ENCODE results near the gene IRF9. TPM values are rescaled to one million over a fixed set of nuclear protein-coding genes. Genes with fewer than 3 reads are reported as not detected.

Gene IRF9
- total RNA-seq, 2 experiments from 2014 or later: 35.1 to 39.1 TPM

DNA sequence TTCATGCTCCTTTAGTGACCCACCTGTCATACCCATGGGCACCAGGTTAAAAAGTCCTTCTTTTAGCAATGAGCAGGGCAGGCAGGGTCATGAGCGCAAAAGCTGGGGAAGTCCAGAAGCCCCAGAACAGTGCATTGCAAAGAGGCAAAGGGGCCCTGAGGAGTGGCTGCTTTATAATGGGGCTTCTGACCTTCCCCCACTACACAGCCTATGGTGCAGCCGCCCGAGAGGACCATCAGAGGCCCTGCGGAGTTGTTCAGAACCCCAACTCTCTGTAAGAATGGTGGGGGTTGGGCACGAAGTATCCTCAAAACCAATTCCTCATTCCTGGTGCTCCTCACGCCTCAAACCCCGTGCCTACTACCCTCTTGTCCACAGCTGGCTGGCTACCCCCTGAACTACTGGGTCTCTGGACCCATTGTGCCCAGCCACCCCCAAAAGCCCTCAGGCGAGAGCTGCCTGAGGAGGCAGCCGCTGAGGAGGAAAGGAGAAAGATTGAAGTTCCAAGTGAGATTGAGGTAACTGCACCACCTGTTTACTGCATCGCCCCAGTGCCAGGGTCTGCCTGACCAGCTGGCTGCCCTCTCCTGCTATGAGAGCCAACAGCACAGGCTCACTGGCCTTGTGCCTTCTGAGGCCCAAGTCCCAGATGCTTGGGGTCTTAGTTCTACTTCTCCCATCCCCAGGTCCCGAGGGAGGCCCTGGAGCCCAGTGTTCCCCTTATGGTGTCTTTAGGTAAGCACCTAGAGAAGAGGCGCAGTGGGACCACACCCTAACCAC is 17.5 kb downstream of the IRF9 start:
- intact Hi-C loops (cut with micrococcal nuclease; ENCODE audit: unreplicated experiment): no loop called here
- ChIA-PET POLR2A (no interaction called here), CTCF (ENCODE audit: unreplicated experiment) (no interaction called here)
- no peak overlapping the region for H3K4me3 ChIP-seq (ENCODE audit: low read depth, low read length, poor library complexity, severe bottlenecking)
- TF ChIP-seq, protein P1, sequence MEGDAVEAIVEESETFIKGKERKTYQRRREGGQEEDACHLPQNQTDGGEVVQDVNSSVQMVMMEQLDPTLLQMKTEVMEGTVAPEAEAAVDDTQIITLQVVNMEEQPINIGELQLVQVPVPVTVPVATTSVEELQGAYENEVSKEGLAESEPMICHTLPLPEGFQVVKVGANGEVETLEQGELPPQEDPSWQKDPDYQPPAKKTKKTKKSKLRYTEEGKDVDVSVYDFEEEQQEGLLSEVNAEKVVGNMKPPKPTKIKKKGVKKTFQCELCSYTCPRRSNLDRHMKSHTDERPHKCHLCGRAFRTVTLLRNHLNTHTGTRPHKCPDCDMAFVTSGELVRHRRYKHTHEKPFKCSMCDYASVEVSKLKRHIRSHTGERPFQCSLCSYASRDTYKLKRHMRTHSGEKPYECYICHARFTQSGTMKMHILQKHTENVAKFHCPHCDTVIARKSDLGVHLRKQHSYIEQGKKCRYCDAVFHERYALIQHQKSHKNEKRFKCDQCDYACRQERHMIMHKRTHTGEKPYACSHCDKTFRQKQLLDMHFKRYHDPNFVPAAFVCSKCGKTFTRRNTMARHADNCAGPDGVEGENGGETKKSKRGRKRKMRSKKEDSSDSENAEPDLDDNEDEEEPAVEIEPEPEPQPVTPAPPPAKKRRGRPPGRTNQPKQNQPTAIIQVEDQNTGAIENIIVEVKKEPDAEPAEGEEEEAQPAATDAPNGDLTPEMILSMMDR (conservative IDR thresholded peaks at IDR 0.05; ENCODE audit: low read length): no peak
- TF ChIP-seq EZH2phosphoT487 (IDR thresholded peaks at IDR 0.05; ENCODE audit: borderline replicate concordance, low read depth, low read length): no peak
- DNase-seq (ENCODE audit: low spot score): no peak
- no peaks in the 10 kb centered on the region for H4K20me1 ChIP-seq (ENCODE audit: insufficient read depth, low read length)
- no peaks in the 10 kb centered on the region for H3K79me2 ChIP-seq (ENCODE audit: insufficient read depth, low read depth, low read length)
- H3K36me3 ChIP-seq (ENCODE audit: insufficient read depth, low read length): peaks cover 51% of the 10 kb centered on the region
- no peak overlapping the region for H2AFZ ChIP-seq (ENCODE audit: low read length)
- H3K27ac ChIP-seq (ENCODE audit: low read depth, low read length, poor library complexity, severe bottlenecking): no peak overlapping the region
- H3K4me2 ChIP-seq (ENCODE audit: low read length): no peak overlapping the region
- no peaks in the 10 kb centered on the region for H3K4me1 ChIP-seq (ENCODE audit: insufficient read depth, low read length, poor library complexity, severe bottlenecking)
- BruUV-seq (replicated peaks): no TSS peak
- H3K9me3 ChIP-seq (ENCODE audit: low read length): no peaks in the 10 kb centered on the region
- no peaks in the 10 kb centered on the region for H3K9me2 ChIP-seq (ENCODE audit: insufficient read depth, low read length)

DNA sequence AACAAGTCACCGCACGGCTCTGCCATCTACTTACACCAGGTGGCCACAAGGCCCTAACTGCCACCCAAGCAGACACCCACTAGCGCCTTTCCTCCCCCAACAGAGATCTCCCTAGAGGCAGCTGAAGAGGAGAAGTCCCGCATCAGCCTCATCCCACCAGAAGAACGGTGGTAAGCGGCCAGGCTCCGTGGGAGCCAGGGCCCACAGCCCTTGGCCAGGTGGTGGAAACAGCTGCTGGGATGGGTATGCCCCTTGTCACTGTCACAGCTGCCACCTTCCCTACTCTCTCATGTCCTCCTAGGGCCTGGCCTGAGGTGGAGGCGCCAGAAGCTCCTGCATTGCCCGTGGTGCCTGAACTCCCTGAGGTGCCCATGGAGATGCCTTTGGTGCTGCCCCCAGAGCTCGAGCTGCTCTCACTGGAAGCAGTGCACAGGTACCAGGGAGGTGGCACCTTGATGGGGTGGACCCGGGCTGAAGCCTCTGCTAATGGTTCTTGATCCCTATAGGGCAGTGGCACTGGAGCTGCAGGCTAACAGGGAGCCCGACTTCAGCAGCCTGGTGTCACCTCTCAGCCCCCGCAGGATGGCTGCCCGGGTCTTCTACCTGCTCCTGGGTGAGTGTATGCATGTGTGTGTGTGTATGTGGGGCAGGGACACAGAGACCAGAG is 18.4 kb downstream of the IRF9 start:
- TF ChIP-seq, protein P1 (conservative IDR thresholded peaks at IDR 0.05; ENCODE audit: low read length): no peak
- no peak for TF ChIP-seq EZH2phosphoT487 (IDR thresholded peaks at IDR 0.05; ENCODE audit: borderline replicate concordance, low read depth, low read length)
- ChIA-PET CTCF (ENCODE audit: unreplicated experiment) (no interaction called here), POLR2A (no interaction called here)
- BruUV-seq (replicated peaks): no TSS peak
- no peak overlapping the region for H2AFZ ChIP-seq (ENCODE audit: low read length)
- H3K79me2 ChIP-seq (ENCODE audit: insufficient read depth, low read depth, low read length): no peaks in the 10 kb centered on the region
- no peak overlapping the region for H3K27ac ChIP-seq (ENCODE audit: low read depth, low read length, poor library complexity, severe bottlenecking)
- peaks cover 57% of the 10 kb centered on the region for H3K36me3 ChIP-seq (ENCODE audit: insufficient read depth, low read length)
- intact Hi-C loops (cut with micrococcal nuclease; ENCODE audit: unreplicated experiment): no loop called here
- H3K4me1 ChIP-seq (ENCODE audit: insufficient read depth, low read length, poor library complexity, severe bottlenecking): no peaks in the 10 kb centered on the region
- DNase-seq (ENCODE audit: low spot score): no peak
- no peak overlapping the region for H3K4me2 ChIP-seq (ENCODE audit: low read length)
- H4K20me1 ChIP-seq (ENCODE audit: insufficient read depth, low read length): no peaks in the 10 kb centered on the region
- H3K9me2 ChIP-seq (ENCODE audit: insufficient read depth, low read length): no peaks in the 10 kb centered on the region
- no peak overlapping the region for H3K4me3 ChIP-seq (ENCODE audit: low read depth, low read length, poor library complexity, severe bottlenecking)
- no peaks in the 10 kb centered on the region for H3K9me3 ChIP-seq (ENCODE audit: low read length)

Data from OCI-LY7 (cell line).